ENCODE results near the gene GALC. TPM values are rescaled to one million over a fixed set of nuclear protein-coding genes. Genes with fewer than 3 reads are reported as not detected.

GALC gene
- polyA plus RNA-seq, 1 donor (not counting 4 experiments of a cell fraction or from before 2014, with no cell fraction given): 7.9 TPM

GRCh38 chr14:88023658-88024187, 30.7 kb upstream of the GALC start:
- no peak overlapping the region for H2AFZ ChIP-seq (ENCODE audit: control insufficient read depth, low read length)
- H3K9me3 ChIP-seq (ENCODE audit: control insufficient read depth, low read depth, low read length): no peaks in the 10 kb centered on the region
- no peak overlapping the region for H3K9ac ChIP-seq (ENCODE audit: control insufficient read depth, extremely low read depth, insufficient read depth, low read length)
- no peak for TF ChIP-seq EZH2 (IDR thresholded peaks at IDR 0.05; ENCODE audit: low read length)
- no peak for TF ChIP-seq CTCF (optimal IDR thresholded peaks at IDR 0.05 in 1 of 3, IDR thresholded peaks at IDR 0.05 in 1 of 3, conservative IDR thresholded peaks at IDR 0.05 in 1 of 3; ENCODE audit: extremely low read depth in 1 of 3, insufficient read depth in 2 of 3, low read length in 3 of 3)
- H3K79me2 ChIP-seq (ENCODE audit: control insufficient read depth, insufficient read depth, low read length): no peaks in the 10 kb centered on the region
- H3K4me2 ChIP-seq (ENCODE audit: control insufficient read depth, extremely low read depth, insufficient read depth, low read depth, low read length): no peak overlapping the region
- H3K36me3 ChIP-seq (ENCODE audit: control insufficient read depth in 2 of 2, extremely low read depth in 1 of 2, insufficient read depth in 2 of 2, low read length in 2 of 2): no peaks in the 10 kb centered on the region
- H3K4me1 ChIP-seq (ENCODE audit: control insufficient read depth, extremely low read depth, insufficient read depth, low read length): no peaks in the 10 kb centered on the region
- no peaks in the 10 kb centered on the region for H3K27me3 ChIP-seq (ENCODE audit: control insufficient read depth, extremely low read depth, insufficient read depth, low read length)
- H3K4me3 ChIP-seq (ENCODE audit: control insufficient read depth in 2 of 3, extremely low read depth in 1 of 3, insufficient read depth in 2 of 3, low read depth in 1 of 3, low read length in 3 of 3): no peak overlapping the region
- no peaks in the 10 kb centered on the region for H4K20me1 ChIP-seq (ENCODE audit: control insufficient read depth, extremely low read depth, insufficient read depth, low read length)
- dilution Hi-C loops (cut with MboI; ENCODE audit: extremely low pct_ligation_motif_present, low sequenced_read_pairs): no loop called here
- H3K9me1 ChIP-seq (ENCODE audit: control insufficient read depth, extremely low read depth, insufficient read depth, low read length): no peaks in the 10 kb centered on the region
- FAIRE-seq (no peak), DNase-seq (ENCODE audit: low read depth, low spot score) (no peak)
- H3K27ac ChIP-seq (ENCODE audit: control insufficient read depth, insufficient read depth, low read length): no peak overlapping the region

- Histone ChIP-seq H3K27ac (ENCODE audit: control insufficient read depth, insufficient read depth, low read length) (no peak overlapping the region), H3K79me2 (ENCODE audit: control insufficient read depth, insufficient read depth, low read length) (no peaks in the 10 kb centered on the region), H3K27me3 (ENCODE audit: control insufficient read depth, extremely low read depth, insufficient read depth, low read length) (no peaks in the 10 kb centered on the region), H4K20me1 (ENCODE audit: control insufficient read depth, extremely low read depth, insufficient read depth, low read length) (no peaks in the 10 kb centered on the region), H3K9ac (ENCODE audit: control insufficient read depth, extremely low read depth, insufficient read depth, low read length) (no peak overlapping the region), H3K4me2 (ENCODE audit: control insufficient read depth, extremely low read depth, insufficient read depth, low read depth, low read length) (no peak overlapping the region), H3K9me3 (ENCODE audit: control insufficient read depth, low read depth, low read length) (no peaks in the 10 kb centered on the region), H3K36me3 (ENCODE audit: control insufficient read depth in 2 of 2, extremely low read depth in 1 of 2, insufficient read depth in 2 of 2, low read length in 2 of 2) (no peaks in the 10 kb centered on the region), H2AFZ (ENCODE audit: control insufficient read depth, low read length) (no peak overlapping the region), H3K9me1 (ENCODE audit: control insufficient read depth, extremely low read depth, insufficient read depth, low read length) (no peaks in the 10 kb centered on the region), H3K4me3 (ENCODE audit: control insufficient read depth in 2 of 3, extremely low read depth in 1 of 3, insufficient read depth in 2 of 3, low read depth in 1 of 3, low read length in 3 of 3) (no peak overlapping the region), H3K4me1 (ENCODE audit: control insufficient read depth, extremely low read depth, insufficient read depth, low read length) (no peaks in the 10 kb centered on the region)
- TF ChIP-seq EZH2 (IDR thresholded peaks at IDR 0.05; ENCODE audit: low read length): no peak
- TF ChIP-seq CTCF (optimal IDR thresholded peaks at IDR 0.05 in 1 of 3, IDR thresholded peaks at IDR 0.05 in 1 of 3, conservative IDR thresholded peaks at IDR 0.05 in 1 of 3; ENCODE audit: extremely low read depth in 1 of 3, insufficient read depth in 2 of 3, low read length in 3 of 3): no peak
- dilution Hi-C loops (cut with MboI; ENCODE audit: extremely low pct_ligation_motif_present, low sequenced_read_pairs): no loop called here
- no peak for DNase-seq (ENCODE audit: low read depth, low spot score)
- FAIRE-seq: no peak
Measured at GRCh38 chr14:88017535-88017934, 24.6 kb upstream of the GALC start.
